H9 (cell line): ENCODE data around the gene FREM2. TPM values are rescaled to one million over a fixed set of nuclear protein-coding genes. Genes with fewer than 3 reads are reported as not detected.

ENCODE experiments used
- DNase-seq: peaks from one replicate; pipeline ENCODE4 v3.0.0-alpha.2; 2017
- H2AFZ ChIP-seq: one replicate; pipeline ENCODE4 v1.6.1; 2013; ENCODE audit warnings: mild to moderate bottlenecking, low read length, control low read depth, moderate library complexity
- H2AK5ac ChIP-seq: 2 replicates; pipeline ENCODE4 v1.6.1; 2013; ENCODE audit warnings: low read length, control low read depth, mixed read lengths; ENCODE audit not compliant: insufficient read length
- H2BK120ac ChIP-seq: one replicate; pipeline ENCODE4 v1.6.1; 2013; ENCODE audit warnings: low read depth, mild to moderate bottlenecking, low read length, control low read depth, inconsistent platforms; ENCODE audit not compliant: poor library complexity, severe bottlenecking
- H2BK12ac ChIP-seq: 2 replicates; pipeline ENCODE4 v1.6.1; 2013; ENCODE audit warnings: low read length, control low read depth, mixed read lengths, low read depth; ENCODE audit not compliant: insufficient read length
- H2BK15ac ChIP-seq: 2 replicates; pipeline ENCODE4 v1.6.1; 2013; ENCODE audit warnings: low read depth, low read length, control low read depth
- H2BK20ac ChIP-seq: one replicate; pipeline ENCODE4 v1.6.1; 2013; ENCODE audit warnings: low read depth, mild to moderate bottlenecking, low read length, control low read depth, inconsistent platforms; ENCODE audit not compliant: poor library complexity, severe bottlenecking
- H2BK5ac ChIP-seq: 2 replicates; pipeline ENCODE4 v1.6.1; 2013; ENCODE audit warnings: low read length, control low read depth, mixed read lengths; ENCODE audit not compliant: insufficient read length
- H3K14ac ChIP-seq: 2 replicates; pipeline ENCODE4 v1.6.1; 2013; ENCODE audit warnings: low read length, control low read depth; ENCODE audit not compliant: insufficient read depth
- H3K18ac ChIP-seq: 2 replicates; pipeline ENCODE4 v1.6.1; 2013; ENCODE audit warnings: low read depth, mild to moderate bottlenecking, mixed read lengths, low read length, control low read depth; ENCODE audit not compliant: insufficient read length
- H3K23ac ChIP-seq: 2 replicates; pipeline ENCODE4 v1.6.1; 2013; ENCODE audit warnings: low read length, control low read depth, mixed read lengths, low read depth; ENCODE audit not compliant: insufficient read length
- H3K23me2 ChIP-seq: 2 replicates; pipeline ENCODE4 v1.6.1; 2013; ENCODE audit warnings: low read depth, mild to moderate bottlenecking, mixed read lengths, low read length, control low read depth; ENCODE audit not compliant: insufficient read length, poor library complexity, severe bottlenecking
- H3K27ac ChIP-seq: 2 replicates; pipeline ENCODE4 v1.5.1; 2013; ENCODE audit warnings: low read length, control low read depth, mixed read lengths, low read depth; ENCODE audit not compliant: insufficient read length
- H3K27me3 ChIP-seq: 2 replicates; pipeline ENCODE4 v1.6.1; 2013; ENCODE audit warnings: low read length, control low read depth, inconsistent platforms; ENCODE audit not compliant: insufficient read depth
- H3K4ac ChIP-seq: 2 replicates; pipeline ENCODE4 v1.6.1; 2013; ENCODE audit warnings: low read depth, mild to moderate bottlenecking, control low read depth, inconsistent platforms, low read length, moderate library complexity
- H3K4me1 ChIP-seq: 2 replicates; pipeline ENCODE4 v1.6.1; 2013; ENCODE audit warnings: low read length, control low read depth, inconsistent platforms; ENCODE audit not compliant: insufficient read depth
- H3K4me2 ChIP-seq: 2 replicates; pipeline ENCODE4 v1.6.1; 2013; ENCODE audit warnings: low read length, control low read depth, mixed read lengths; ENCODE audit not compliant: insufficient read length, insufficient read depth
- H3K56ac ChIP-seq: 2 replicates; pipeline ENCODE4 v1.6.1; 2013; ENCODE audit warnings: low read depth, mild to moderate bottlenecking, mixed read lengths, low read length, control low read depth; ENCODE audit not compliant: insufficient read length
- H3K79me1 ChIP-seq: 2 replicates; pipeline ENCODE4 v1.6.1; 2013; ENCODE audit warnings: low read depth, mild to moderate bottlenecking, moderate library complexity, low read length, control low read depth, inconsistent platforms; ENCODE audit not compliant: insufficient read depth, poor library complexity, severe bottlenecking
- H3K79me2 ChIP-seq: 2 replicates; pipeline ENCODE4 v1.6.1; 2013; ENCODE audit warnings: low read length, control low read depth, inconsistent platforms; ENCODE audit not compliant: insufficient read depth
- H3K9ac ChIP-seq: 2 replicates; pipeline ENCODE4 v1.6.1; 2013; ENCODE audit warnings: low read length, control low read depth, mixed read lengths; ENCODE audit not compliant: insufficient read length; ENCODE audit errors: extremely low read depth
- H3K9me3 ChIP-seq: one replicate; pipeline ENCODE4 v1.6.1; 2013; ENCODE audit warnings: low read depth, low read length, inconsistent platforms; ENCODE audit not compliant: control insufficient read depth
- H3T11ph ChIP-seq: one replicate; pipeline ENCODE4 v1.6.1; 2013; ENCODE audit warnings: mild to moderate bottlenecking, low read length, control low read depth, inconsistent platforms
- H4K20me1 ChIP-seq: one replicate; pipeline ENCODE4 v1.6.1; 2013; ENCODE audit not compliant: control insufficient read depth, insufficient read length, insufficient read depth
- H4K5ac ChIP-seq: 2 replicates; pipeline ENCODE4 v1.6.1; 2013; ENCODE audit warnings: low read depth, mild to moderate bottlenecking, mixed read lengths, low read length, control low read depth; ENCODE audit not compliant: insufficient read length
- H4K8ac ChIP-seq: replicated peaks from 2 replicates; pipeline ENCODE4 v1.6.1; 2013; ENCODE audit warnings: low read length, control low read depth, mixed read lengths, low read depth; ENCODE audit not compliant: insufficient read length
- H4K91ac ChIP-seq: 2 replicates; pipeline ENCODE4 v1.6.1; 2013; ENCODE audit warnings: low read depth, mild to moderate bottlenecking, moderate library complexity, mixed read lengths, low read length, control low read depth; ENCODE audit not compliant: insufficient read length
- H3K27ac Mint-ChIP-seq, 3 experiments: 2 replicates in 2 of 3; 3 replicates in 1 of 3; pipeline ENCODE4 v1.8.0; 2020 to 2021; ENCODE audit warnings: mixed read lengths in 3 of 3, mild to moderate bottlenecking in 1 of 3, moderate library complexity in 1 of 3
- H3K27me3 Mint-ChIP-seq: 2 replicates; pipeline ENCODE4 v1.8.0; 2021; ENCODE audit warnings: low read depth, mild to moderate bottlenecking, moderate library complexity, mixed read lengths
- H3K36me3 Mint-ChIP-seq, 3 experiments: 2 replicates in 2 of 3; 3 replicates in 1 of 3; pipeline ENCODE4 v1.8.0; 2020 to 2021; ENCODE audit warnings: low read depth in 3 of 3, mixed read lengths in 3 of 3; ENCODE audit not compliant: insufficient read depth in 1 of 3
- H3K4me1 Mint-ChIP-seq, 2 experiments: 2 replicates each; pipeline ENCODE4 v1.8.0; 2020; ENCODE audit warnings: mixed read lengths in 2 of 2
- H3K4me3 Mint-ChIP-seq, 2 experiments: 2 replicates in 1 of 2; 3 replicates in 1 of 2; pipeline ENCODE4 v1.8.0; 2020 to 2021; ENCODE audit warnings: mild to moderate bottlenecking in 2 of 2, mixed read lengths in 2 of 2, moderate library complexity in 1 of 2
- H3K9me3 Mint-ChIP-seq, 2 experiments: 2 replicates in 1 of 2; 3 replicates in 1 of 2; pipeline ENCODE4 v1.8.0; 2020; ENCODE audit warnings: mild to moderate bottlenecking in 2 of 2, mixed read lengths in 2 of 2, moderate library complexity in 1 of 2
- CTCF ChIP-seq: fragments of 200-600 bp; sonication (generic); conservative IDR thresholded peaks from 3 replicates; pipeline ENCODE4 v1.8.0; 2021; ENCODE audit warnings: antibody characterized with exemption, mild to moderate bottlenecking
- WGBS: extraction: QIAGEN DNeasy Blood & Tissue Kit; methylation state at CpG from one replicate; pipeline ENCODE4 v1.1.7; 2013; ENCODE audit warnings: missing lambda C conversion rate, low lambda C conversion rate, mixed read lengths; ENCODE audit not compliant: insufficient read length; ENCODE audit errors: extremely low coverage; 5-methylcytosine and 5-hydroxymethylcytosine counted together
- total RNA-seq: library from RNA; stranded (reverse); gene quantifications from 2 replicates; pipeline ENCODE4 v1.2.1, GENCODE V29; 2021

FREM2 gene
- total RNA-seq, 1 experiment from 2014 or later, result 16.0 TPM

GRCh38 chr13:38868399-38868798 lies 181.5 kb downstream of the FREM2 start:
- no peak overlapping the region for H4K91ac ChIP-seq
- H3K79me2 ChIP-seq, result no peaks in the 10 kb centered on the region
- no peak overlapping the region for H2AFZ ChIP-seq
- H2BK15ac ChIP-seq, result no peak overlapping the region
- no peak overlapping the region for H3K27ac ChIP-seq
- H2BK12ac ChIP-seq, result no peak overlapping the region
- no peaks in the 10 kb centered on the region for H3K23me2 ChIP-seq
- Mint-ChIP-seq H3K4me1 (peaks cover 0 to 2% of the 10 kb centered on the region in 2 experiments; a peak in 1 of 4 replicates), H3K9me3 (no peaks in the 10 kb centered on the region), H3K4me3 (no peak overlapping the region), H3K36me3 (peaks cover 0 to 2% (median 0%) of the 10 kb centered on the region in 3 experiments; a peak in 1 of 7 replicates), H3K27me3 (no peaks in the 10 kb centered on the region), H3K27ac (no peak overlapping the region)
- H2BK120ac ChIP-seq, result no peak overlapping the region
- H3K79me1 ChIP-seq, result no peaks in the 10 kb centered on the region
- no peak overlapping the region for H3K23ac ChIP-seq
- no peak overlapping the region for H3T11ph ChIP-seq
- TF ChIP-seq CTCF, result no peak
- no peak overlapping the region for H3K14ac ChIP-seq
- no peaks in the 10 kb centered on the region for H4K20me1 ChIP-seq
- no peak overlapping the region for H3K9ac ChIP-seq
- no peak overlapping the region for H2BK5ac ChIP-seq
- H4K8ac ChIP-seq, result no peak overlapping the region
- no peak for DNase-seq
- H4K5ac ChIP-seq, result no peak overlapping the region
- WGBS, result no CpG with 5 or more reads among the region's 3 CpGs
- H2AK5ac ChIP-seq, result no peak overlapping the region
- no peaks in the 10 kb centered on the region for H3K9me3 ChIP-seq
- no peaks in the 10 kb centered on the region for H3K4me1 ChIP-seq
- no peak overlapping the region for H3K18ac ChIP-seq
- no peak overlapping the region for H3K4ac ChIP-seq
- no peak overlapping the region for H2BK20ac ChIP-seq
- no peaks in the 10 kb centered on the region for H3K27me3 ChIP-seq
- H3K56ac ChIP-seq, result no peak overlapping the region
- no peak overlapping the region for H3K4me2 ChIP-seq
